ENCODE results near the gene NME5.
"Not testable (repeated sequence)": the region's sequence is repeated elsewhere in the genome, so short reads cannot be mapped to it uniquely, and the experiment has no call there.

The NME5 gene

DNA sequence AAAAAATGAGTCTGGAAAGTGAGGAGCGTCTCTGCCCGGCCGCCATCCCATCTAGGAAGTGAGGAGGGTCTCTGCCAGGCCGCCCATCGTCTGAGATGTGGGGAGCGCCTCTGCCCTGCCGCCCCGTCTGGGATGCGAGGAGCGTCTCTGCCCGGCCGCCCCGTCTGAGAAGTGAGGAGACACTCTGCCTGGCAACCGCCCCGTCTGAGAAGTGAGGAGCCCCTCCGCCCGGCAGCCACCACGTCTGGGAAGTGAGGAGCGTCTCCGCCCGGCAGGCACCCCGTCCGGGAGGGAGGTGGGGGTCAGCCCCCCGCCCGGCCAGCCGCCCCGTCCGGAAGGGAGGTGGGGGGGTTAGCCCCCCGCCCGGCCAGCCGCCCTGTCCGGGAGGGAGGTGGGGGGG lies 69.2 kb downstream of the NME5 start:
- DNase-seq, result not testable (repeated sequence)

DNA sequence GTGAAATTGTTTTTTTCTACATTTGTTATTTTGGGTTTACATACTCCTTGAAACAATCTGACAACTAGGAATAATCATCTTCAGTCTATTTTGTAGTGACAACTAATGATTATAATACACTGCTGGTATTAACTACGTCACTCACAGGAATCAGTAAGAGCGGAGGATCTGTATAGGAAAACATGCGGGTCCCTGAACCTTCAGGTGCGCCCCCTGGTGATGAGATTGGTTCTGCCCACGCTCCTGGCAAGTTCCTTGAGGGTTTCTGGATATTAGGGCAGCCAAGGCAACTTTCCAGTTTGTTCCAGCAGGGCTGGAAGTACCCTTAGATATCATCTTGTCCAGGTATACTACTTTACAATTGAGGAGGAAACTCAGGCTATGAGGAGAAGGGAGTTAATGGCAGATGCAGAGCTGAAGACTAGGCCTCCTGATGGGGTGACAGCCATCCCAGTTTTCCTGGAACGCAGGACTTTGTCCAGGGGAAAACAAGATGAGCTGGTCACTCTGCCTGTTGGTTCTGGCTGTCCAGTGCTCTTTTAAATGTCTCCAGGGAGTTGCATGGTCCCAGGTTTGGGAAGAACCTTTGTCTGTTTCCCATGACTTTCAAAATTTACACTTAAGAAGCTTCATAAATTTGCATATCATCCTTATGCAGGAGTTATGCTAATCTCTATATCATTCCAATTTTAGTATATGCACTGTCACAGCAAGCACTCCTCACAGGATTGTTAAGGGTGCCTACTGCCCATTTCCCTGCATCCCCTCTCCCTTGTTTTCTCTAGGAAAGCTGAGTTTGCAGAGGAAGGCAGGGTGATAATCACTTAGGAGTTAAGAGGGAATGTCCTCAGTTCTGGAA lies 70.3 kb downstream of the NME5 start:
- DNase-seq, result peak; percentile 32

GRCh38 chr5:138067945-138068344 lies 71.3 kb downstream of the NME5 start:
- DNase-seq, result no peak
